Measurements from ENCODE around the gene TAF4B.

The TAF4B gene

DNA sequence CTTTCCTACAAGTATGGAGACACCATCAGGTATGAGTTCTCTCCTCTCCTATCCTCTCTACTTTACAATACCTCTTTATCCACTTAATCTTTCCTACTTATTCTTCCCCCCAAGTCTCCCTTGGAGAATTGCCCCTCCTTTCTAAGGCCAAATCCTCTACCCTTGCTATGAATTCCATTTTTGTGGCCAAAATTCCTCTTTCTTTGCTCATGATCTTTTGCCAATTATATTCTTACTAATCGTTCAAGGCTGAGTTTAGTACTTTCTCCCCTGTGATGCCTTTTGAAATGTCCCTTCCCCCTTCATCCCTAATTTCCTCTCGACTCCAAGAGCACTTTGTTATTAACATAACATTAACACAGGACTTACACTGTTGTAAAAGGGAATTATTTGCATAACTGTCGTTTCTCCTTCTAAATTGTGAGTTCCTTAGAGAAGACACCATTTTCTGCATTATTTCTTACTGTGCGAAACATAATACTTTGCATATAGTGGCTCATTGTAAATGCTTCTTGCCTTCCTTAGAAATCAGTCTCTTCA, 188.7 kb downstream of the TAF4B start:
- H3K4me3 Mint-ChIP-seq, result no peak overlapping the region
- H3K27ac Mint-ChIP-seq, result no peak overlapping the region
- no peak for ATAC-seq

DNA sequence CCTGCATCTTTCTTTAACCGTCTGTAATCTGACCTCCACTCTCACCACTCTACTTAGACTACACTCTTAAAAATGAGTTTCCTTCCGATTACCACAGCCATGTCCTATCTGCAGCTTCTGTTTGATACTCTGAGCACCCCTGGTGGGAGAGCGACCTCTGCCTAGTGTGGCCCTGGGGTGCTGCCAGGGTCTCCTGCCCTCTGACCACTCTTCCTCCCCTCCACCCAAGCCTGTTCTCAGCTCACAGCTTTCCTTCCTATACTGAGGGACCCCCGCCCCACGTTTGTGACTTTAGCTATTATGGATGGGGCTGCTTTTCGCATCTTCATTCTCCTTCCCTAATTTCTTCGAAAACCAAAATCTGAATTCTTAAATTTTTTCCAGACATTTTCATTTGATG, 189.4 kb downstream of the TAF4B start:
- Mint-ChIP-seq H3K27ac (no peak overlapping the region), H3K4me3 (no peak overlapping the region), H3K9me3 (peaks cover 3% of the 10 kb centered on the region), H3K4me1 (no peaks in the 10 kb centered on the region), H3K36me3 (no peaks in the 10 kb centered on the region)
- no peak for ATAC-seq
- no peak for DNase-seq (ENCODE audit: low spot score in 2 of 2)

More for the DNA sequence above, 188.7 kb downstream of the TAF4B start:
- no peaks in the 10 kb centered on the region for H3K4me1 Mint-ChIP-seq
- H3K9me3 Mint-ChIP-seq, result peaks cover 3% of the 10 kb centered on the region
- H3K36me3 Mint-ChIP-seq, result no peaks in the 10 kb centered on the region
- DNase-seq (ENCODE audit: low spot score in 2 of 2), result no peak

DNA sequence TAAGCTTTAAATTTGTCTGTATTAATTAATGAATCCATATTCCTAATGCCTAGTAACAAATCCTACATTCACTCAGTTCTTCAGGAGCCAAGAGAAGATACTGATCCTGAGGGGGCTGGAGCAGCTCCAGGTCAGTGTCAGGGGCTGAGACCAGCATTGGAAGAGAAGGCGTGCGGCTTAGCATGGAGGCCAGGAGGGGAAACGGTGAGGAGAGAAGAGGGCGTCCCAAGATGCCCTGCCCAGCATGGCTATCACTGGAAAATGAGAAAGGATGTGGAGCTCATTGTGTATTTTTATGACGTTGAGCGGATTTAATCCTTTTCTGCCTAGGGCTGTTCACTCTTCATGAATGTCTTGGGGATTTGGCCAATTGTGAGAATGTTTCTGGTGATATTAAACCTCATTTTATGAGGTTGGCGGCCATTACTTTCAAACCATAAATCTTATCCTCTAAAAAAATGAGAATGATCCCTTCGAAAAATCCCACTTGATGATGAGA, 190.5 kb downstream of the TAF4B start:
- no peak overlapping the region for H3K27ac Mint-ChIP-seq
- H3K4me1 Mint-ChIP-seq, result no peaks in the 10 kb centered on the region
- no peak overlapping the region for H3K4me3 Mint-ChIP-seq
- ATAC-seq, result no peak
- DNase-seq (ENCODE audit: low spot score in 2 of 2), result no peak
- H3K36me3 Mint-ChIP-seq, result no peaks in the 10 kb centered on the region
- peaks cover 3% of the 10 kb centered on the region for H3K9me3 Mint-ChIP-seq

DNA sequence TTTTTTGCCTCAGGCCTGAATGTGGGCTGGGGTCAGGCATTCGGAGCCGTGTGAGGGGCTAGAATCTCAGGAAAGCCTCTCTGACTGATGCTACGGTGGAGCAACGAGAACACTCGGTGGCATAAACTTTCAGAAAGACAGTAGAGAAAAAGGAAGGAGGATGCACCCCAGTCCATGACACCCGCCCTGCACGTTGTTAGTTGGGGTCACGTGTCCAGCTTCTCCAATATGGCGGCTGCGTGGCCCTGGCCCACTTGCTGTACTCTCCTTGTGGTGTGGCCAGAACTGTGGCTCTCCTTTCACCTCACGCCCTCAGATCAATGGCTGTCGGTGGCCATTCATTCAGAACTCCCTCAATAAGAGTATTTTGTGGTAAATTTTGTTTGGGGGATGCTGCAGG, 190.9 kb downstream of the TAF4B start:
- no peak for ATAC-seq
- H3K9me3 Mint-ChIP-seq, result peaks cover 3% of the 10 kb centered on the region
- no peak overlapping the region for H3K27ac Mint-ChIP-seq
- no peaks in the 10 kb centered on the region for H3K36me3 Mint-ChIP-seq
- H3K4me3 Mint-ChIP-seq, result no peak overlapping the region
- DNase-seq (ENCODE audit: low spot score in 2 of 2), result no peak
- H3K4me1 Mint-ChIP-seq, result no peaks in the 10 kb centered on the region

DNA sequence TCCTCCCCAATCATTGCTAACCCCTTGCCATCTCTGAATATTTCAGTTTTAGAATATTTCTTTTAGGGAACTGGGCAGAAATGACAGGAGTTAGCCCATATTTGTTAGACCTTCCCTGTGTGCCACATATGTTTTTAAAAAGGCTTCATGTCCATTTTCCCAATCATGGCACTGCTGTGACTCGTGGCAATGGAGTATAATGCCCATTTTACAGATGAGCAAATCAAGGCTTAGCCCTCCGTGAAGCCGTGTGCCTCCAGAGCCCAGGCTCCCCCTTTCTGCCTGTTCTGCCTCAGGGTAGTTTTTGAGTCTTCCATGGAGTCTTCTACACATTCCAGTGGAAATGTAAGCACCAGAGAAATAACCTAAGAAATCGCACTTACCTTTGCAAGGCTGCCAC, 192.0 kb downstream of the TAF4B start:
- no peak for DNase-seq (ENCODE audit: low spot score in 2 of 2)
- peaks cover under 1% of the 10 kb centered on the region for H3K9me3 Mint-ChIP-seq
- no peak overlapping the region for H3K27ac Mint-ChIP-seq
- ATAC-seq, result no peak
- no peaks in the 10 kb centered on the region for H3K36me3 Mint-ChIP-seq
- H3K4me3 Mint-ChIP-seq, result no peak overlapping the region
- no peaks in the 10 kb centered on the region for H3K4me1 Mint-ChIP-seq

DNA sequence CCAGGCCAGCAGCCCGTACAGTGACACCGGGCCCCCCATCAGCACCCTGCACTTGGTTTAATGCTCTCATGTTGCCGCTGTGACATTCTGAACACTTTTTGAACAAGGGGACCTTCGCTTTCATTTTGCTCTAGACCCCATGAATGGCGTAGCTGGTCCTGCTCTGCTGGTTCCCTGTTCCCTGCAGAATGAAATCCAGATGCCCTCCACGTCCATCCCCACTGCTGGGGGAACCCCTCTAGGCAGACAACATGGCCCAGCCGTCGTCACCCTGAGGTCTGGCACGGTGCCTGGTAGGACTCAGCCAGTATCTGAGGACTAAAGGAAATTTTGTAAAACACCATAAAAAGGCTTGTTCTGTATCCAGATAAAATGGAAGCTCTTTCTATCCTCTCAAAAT, 193.5 kb downstream of the TAF4B start:
- no peaks in the 10 kb centered on the region for H3K9me3 Mint-ChIP-seq
- no peak for DNase-seq (ENCODE audit: low spot score in 2 of 2)
- ATAC-seq, result no peak
- H3K4me1 Mint-ChIP-seq, result peaks cover 4% of the 10 kb centered on the region
- no peak overlapping the region for H3K27ac Mint-ChIP-seq
- H3K36me3 Mint-ChIP-seq, result no peaks in the 10 kb centered on the region
- H3K4me3 Mint-ChIP-seq, result no peak overlapping the region

DNA sequence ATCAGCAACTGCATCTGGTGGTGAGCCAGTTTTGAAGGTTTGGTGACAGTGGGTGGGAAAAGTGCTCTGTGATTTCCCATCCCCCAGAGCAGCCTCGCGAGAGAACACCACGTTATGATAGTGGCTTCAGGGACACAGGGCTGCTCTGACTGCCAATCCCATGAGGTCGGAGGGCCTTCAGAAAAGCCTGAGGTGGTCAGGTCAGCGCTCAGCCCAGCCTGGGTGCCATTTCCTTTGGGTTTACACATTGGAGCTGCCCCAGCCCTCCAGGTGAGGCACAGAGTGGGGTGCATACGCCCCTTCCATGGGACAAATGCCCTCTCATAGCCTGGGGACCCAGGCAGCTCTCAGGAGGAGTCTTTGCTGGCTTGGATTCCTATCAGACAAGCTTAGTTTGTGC, 195.3 kb downstream of the TAF4B start:
- ATAC-seq (no peak), DNase-seq (ENCODE audit: low spot score in 2 of 2) (no peak)
- H3K36me3 Mint-ChIP-seq, result no peaks in the 10 kb centered on the region
- H3K9me3 Mint-ChIP-seq, result no peaks in the 10 kb centered on the region
- H3K4me3 Mint-ChIP-seq, result no peak overlapping the region
- peaks cover 6% of the 10 kb centered on the region for H3K4me1 Mint-ChIP-seq
- H3K27ac Mint-ChIP-seq, result no peak overlapping the region

DNA sequence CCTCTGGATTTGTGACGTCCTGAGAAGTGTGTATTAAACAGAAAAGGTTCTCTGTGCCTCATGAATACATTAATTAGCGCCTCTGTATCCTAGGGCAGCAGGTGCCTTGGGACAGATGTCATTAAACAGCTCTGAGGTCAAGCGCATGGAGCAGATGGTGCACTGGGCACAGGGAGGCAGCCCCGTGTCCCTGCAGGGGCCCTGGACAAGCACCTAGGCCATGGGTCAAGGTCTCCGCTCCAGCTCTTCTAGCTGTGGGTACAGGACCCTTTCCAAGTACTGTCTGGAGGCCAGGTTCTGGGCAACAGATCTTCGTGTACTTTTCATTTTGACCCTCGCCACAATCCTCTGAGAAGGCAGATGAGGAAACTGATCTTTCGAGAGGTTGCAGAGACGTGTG, 195.7 kb downstream of the TAF4B start:
- ATAC-seq, result no peak
- DNase-seq (ENCODE audit: low spot score in 2 of 2), result no peak
- no peaks in the 10 kb centered on the region for H3K36me3 Mint-ChIP-seq
- H3K27ac Mint-ChIP-seq, result no peak overlapping the region
- no peak overlapping the region for H3K4me3 Mint-ChIP-seq
- H3K9me3 Mint-ChIP-seq, result no peaks in the 10 kb centered on the region
- peaks cover 6% of the 10 kb centered on the region for H3K4me1 Mint-ChIP-seq

- Mint-ChIP-seq H3K36me3 (no peaks in the 10 kb centered on the region), H3K9me3 (no peaks in the 10 kb centered on the region), H3K27ac (no peak overlapping the region), H3K4me1 (peaks cover 6% of the 10 kb centered on the region), H3K4me3 (no peak overlapping the region)
- DNase-seq (ENCODE audit: low spot score in 2 of 2), result no peak
- peak; percentile 20 for ATAC-seq
These were observed 196.4 kb downstream of the TAF4B start for GRCh38 chr18:26422472-26423162.

DNA sequence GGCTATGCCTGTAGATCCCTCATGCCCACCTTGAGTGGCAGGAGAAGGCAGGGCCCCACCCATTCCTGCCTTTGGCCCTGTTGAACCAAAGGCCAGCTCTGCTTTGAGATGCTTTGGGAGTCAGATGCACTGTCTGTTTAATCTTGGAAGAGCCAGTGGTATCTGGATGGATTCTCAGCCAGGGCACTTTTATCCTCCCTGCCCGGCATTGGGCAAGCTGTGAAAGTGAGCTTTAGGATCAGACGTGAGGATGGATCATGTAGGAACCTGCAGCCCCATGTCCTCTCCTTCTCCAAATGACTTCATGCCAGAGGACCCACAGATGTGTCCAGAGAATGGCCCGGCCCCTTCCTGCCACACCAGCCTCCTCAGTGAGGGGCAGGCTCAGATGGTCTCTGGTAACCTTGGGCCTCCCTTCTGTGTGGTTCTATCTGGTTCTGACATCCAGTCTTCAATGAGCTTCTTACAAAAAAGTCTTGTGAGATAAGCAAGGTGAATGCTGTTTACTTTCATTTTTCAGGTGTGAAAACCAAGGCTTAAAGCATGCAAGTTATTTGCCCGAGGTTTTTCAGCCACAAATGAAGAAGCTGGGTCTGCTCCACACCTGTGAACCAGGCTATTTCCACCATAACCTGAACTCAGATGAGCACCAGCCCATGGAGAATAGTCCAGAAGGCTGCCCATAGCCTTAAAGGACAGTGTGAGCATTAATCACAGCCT, 198.3 kb downstream of the TAF4B start:
- Mint-ChIP-seq H3K4me1 (peaks cover 6% of the 10 kb centered on the region), H3K9me3 (no peaks in the 10 kb centered on the region), H3K4me3 (no peak overlapping the region), H3K27ac (no peak overlapping the region), H3K36me3 (no peaks in the 10 kb centered on the region)
- ATAC-seq (no peak), DNase-seq (ENCODE audit: low spot score in 2 of 2) (no peak)

DNA sequence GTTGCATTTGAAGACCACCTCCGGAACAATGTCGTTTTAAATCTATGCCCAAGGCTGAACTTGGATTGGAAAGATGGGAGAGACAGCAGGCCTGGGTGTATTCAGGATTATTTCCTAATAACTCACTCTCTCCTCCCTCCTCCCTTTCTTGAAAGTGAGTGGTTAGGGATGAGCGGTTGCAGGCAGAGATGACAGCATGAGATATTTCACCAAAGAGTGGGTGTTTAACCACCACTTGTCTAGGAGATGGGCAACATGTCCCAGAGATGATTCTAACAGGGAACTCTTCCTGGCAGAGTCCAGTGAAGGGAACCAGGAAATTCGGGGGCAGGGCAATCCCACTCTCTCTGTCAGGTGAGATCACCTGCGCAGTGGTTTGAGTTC, 198.9 kb downstream of the TAF4B start:
- no peak overlapping the region for H3K27ac Mint-ChIP-seq
- no peak for DNase-seq (ENCODE audit: low spot score in 2 of 2)
- no peaks in the 10 kb centered on the region for H3K9me3 Mint-ChIP-seq
- ATAC-seq, result no peak
- no peak overlapping the region for H3K4me3 Mint-ChIP-seq
- H3K4me1 Mint-ChIP-seq, result peaks cover 6% of the 10 kb centered on the region
- H3K36me3 Mint-ChIP-seq, result no peaks in the 10 kb centered on the region

DNA sequence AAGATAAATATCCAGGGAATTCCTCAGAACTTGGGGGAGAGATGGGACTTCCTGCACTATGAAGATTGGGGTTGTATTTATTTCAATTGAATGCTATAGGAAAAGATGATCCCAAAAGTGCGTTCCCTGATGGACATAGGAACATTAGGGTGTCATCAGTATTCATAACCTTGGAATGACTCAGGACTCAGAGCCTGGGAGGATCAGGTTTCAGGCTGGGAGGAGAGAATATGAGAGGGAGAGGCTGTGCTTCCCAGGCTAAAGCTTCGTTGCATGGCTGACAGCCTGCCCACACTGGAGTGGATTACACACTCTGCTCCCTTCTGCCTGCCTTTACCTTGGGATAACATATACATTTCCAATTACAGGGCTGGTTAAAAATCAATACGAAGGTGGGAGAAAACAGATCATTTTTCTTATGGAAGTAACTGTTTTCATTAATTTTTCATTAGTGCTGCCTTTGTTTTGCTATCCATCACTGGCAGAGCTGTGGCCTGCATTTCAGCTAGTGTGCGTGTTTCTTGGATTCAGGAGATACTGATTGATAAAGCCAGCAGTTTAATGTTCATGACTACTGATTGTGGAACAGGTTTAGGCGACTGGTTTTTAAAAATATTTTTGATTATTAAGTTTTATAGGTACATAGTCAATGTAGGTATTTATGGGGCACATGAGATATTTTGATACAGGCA, 203.4 kb downstream of the TAF4B start:
- H3K27ac Mint-ChIP-seq, result no peak overlapping the region
- no peak for DNase-seq (ENCODE audit: low spot score in 2 of 2)
- no peak overlapping the region for H3K4me3 Mint-ChIP-seq

DNA sequence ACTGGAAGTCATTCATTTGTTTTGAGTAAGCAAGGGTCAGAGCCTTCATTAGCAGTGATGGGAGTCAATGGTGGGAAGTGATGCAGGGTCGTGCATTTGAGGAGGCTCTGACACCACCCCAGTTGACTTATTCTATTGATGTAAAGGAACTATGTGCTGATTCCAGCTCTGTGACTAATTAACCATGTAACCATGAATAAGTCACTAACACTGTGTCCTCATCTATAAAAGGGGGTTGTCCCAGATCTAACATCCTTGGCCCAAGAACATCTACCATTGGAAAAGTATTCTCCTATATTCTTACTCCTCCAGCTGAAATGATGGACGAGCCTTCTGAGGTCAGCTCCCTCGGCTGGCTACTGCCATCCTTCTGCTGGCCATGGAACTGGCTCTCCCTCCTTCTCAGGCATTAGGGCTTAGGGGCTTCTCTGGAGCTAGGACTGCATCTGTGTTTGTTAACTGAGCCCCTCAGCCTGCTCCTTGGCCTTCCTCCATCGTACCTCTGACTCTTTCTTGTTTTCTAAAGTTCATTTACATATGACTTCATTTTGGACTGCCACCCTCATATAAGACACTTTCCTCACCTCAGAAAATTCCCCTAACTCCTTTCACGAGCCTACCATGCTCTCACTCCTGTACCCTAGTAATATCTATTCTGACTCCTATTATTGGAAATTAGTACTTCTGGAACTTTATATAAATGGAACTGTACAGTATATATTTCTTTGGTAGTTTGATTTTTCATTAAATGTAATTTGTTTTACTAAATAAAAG, 206.6 kb downstream of the TAF4B start:
- H3K4me3 Mint-ChIP-seq, result no peak overlapping the region
- H3K4me1 Mint-ChIP-seq, result no peaks in the 10 kb centered on the region
- no peaks in the 10 kb centered on the region for H3K36me3 Mint-ChIP-seq
- H3K27ac Mint-ChIP-seq, result no peak overlapping the region
- DNase-seq (ENCODE audit: low spot score in 2 of 2) (no peak), ATAC-seq (no peak)
- H3K9me3 Mint-ChIP-seq, result peaks cover 2% of the 10 kb centered on the region

More for the DNA sequence above, 203.4 kb downstream of the TAF4B start:
- Mint-ChIP-seq H3K4me1 (peaks cover 3% of the 10 kb centered on the region), H3K36me3 (no peaks in the 10 kb centered on the region), H3K9me3 (peaks cover 2% of the 10 kb centered on the region)
- ATAC-seq, result no peak

DNA sequence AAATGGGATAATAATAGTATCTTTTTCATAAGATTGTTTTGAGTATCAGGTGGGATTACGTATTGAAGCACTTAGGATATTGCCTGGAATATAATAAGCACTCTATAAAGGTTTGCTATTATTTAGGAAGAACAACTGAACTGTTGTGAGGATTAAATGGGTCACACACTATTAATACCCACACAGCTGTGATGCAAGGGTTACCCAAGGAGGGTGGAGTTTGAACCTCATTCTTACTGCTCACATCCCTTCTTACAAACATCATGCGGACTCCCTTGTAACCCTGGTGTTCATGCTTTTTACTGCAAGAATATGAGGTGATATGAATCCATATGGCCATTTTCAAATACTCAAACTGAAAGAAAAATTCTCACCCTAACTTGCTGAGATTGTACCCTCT, 208.6 kb downstream of the TAF4B start:
- ATAC-seq (no peak), DNase-seq (ENCODE audit: low spot score in 2 of 2) (no peak)
- Mint-ChIP-seq H3K27ac (no peak overlapping the region), H3K4me1 (no peaks in the 10 kb centered on the region), H3K4me3 (no peak overlapping the region), H3K36me3 (no peaks in the 10 kb centered on the region), H3K9me3 (peaks cover 2% of the 10 kb centered on the region)
